ENCODE measurements around the gene NF1. TPM values are rescaled to one million over a fixed set of nuclear protein-coding genes. Genes with fewer than 3 reads are reported as not detected.

The NF1 gene
- total RNA-seq, 2 donors from 2014 or later: 38.5 to 49.1 TPM

- peak; percentile 28 for DNase-seq
- TF ChIP-seq, protein P1, sequence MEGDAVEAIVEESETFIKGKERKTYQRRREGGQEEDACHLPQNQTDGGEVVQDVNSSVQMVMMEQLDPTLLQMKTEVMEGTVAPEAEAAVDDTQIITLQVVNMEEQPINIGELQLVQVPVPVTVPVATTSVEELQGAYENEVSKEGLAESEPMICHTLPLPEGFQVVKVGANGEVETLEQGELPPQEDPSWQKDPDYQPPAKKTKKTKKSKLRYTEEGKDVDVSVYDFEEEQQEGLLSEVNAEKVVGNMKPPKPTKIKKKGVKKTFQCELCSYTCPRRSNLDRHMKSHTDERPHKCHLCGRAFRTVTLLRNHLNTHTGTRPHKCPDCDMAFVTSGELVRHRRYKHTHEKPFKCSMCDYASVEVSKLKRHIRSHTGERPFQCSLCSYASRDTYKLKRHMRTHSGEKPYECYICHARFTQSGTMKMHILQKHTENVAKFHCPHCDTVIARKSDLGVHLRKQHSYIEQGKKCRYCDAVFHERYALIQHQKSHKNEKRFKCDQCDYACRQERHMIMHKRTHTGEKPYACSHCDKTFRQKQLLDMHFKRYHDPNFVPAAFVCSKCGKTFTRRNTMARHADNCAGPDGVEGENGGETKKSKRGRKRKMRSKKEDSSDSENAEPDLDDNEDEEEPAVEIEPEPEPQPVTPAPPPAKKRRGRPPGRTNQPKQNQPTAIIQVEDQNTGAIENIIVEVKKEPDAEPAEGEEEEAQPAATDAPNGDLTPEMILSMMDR (IDR thresholded peaks at IDR 0.05): no peak
- intact Hi-C loops (cut with DNase I): no loop called here
Observed at GRCh38 chr17:31318298-31318801, 223.6 kb downstream of the NF1 start.

DNA sequence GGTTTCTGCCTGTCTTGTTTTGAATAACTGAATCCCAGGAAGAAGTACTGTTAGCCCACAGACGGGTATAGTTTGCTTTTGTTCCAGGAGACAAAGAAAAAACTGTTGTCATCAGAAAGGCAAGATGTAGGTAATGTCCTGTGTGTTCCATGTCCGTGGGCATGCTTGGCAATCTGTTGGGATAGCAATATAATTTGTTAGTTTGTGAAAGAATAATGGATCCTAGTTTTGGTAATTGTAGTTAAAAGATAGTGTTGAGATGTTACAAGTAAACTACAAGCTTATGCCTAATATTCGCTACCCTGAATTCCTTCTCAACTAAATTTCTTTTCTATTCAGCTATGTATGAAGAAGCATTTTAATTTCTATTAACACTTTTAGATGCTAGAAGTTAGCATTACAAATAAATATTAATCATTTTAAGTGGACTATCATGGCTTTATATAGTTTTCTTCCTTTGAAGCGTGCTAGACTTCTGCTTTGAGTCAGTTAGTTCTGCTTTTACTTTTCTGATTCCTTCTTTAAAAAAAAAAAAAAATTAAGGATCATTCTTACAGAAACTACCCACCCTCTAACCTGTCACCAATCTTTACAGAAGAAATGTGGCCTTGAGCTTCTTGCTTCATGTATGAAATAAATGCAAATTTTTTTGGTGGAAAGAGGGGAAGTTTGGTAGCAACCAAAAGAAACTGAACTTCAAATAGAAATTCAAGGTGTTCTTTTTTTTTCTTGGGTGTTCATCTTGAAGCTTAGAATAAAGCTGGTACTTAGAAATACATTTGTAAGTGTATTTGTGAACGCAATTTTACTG lies 224.3 kb downstream of the NF1 start:
- peak overlapping the region in 1 of 2 donors; percentile 14 for H3K9ac ChIP-seq (ENCODE audit: low read depth in 2 of 2, low read length in 2 of 2)
- no peaks in the 10 kb centered on the region for H3K9me3 ChIP-seq
- H3K4me1 ChIP-seq: no peaks in the 10 kb centered on the region
- intact Hi-C loops (cut with DNase I): no loop called here
- H3K27me3 ChIP-seq: no peaks in the 10 kb centered on the region
- H3K4me3 ChIP-seq: no peak overlapping the region
- H3K27ac ChIP-seq: peak overlapping the region; percentile 54
- TF ChIP-seq, protein P1 (IDR thresholded peaks at IDR 0.05): no peak
- no peaks in the 10 kb centered on the region for H3K36me3 ChIP-seq
- no peak for DNase-seq

More at GRCh38 chr17:31318298-31318801, 223.6 kb downstream of the NF1 start:
- H3K9me3 ChIP-seq: no peaks in the 10 kb centered on the region
- H3K36me3 ChIP-seq: no peaks in the 10 kb centered on the region
- H3K27me3 ChIP-seq: no peaks in the 10 kb centered on the region
- peak overlapping the region in 1 of 2 donors; percentile 21 for H3K9ac ChIP-seq (ENCODE audit: low read depth in 2 of 2, low read length in 2 of 2)
- H3K4me1 ChIP-seq: no peaks in the 10 kb centered on the region
- H3K4me3 ChIP-seq: no peak overlapping the region
- peak overlapping the region; percentile 54 for H3K27ac ChIP-seq

DNA sequence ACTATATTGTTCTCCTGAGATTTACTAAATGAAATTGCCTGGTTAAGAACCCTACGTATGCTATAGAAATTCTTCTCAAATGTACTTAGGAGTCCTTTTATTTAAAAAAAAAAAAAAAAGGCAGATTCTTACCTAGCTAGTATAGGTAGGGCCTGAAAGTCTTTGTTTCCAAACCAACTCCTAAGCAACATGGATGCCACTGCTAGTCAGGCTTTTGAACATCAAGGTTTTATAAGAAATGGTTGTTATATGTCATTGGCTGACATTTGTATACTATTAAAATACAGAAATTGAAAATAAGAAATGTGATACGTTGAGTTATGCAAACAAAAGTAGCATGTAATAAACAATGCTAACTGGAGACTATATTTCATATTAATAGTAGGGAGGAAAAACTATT lies 225.5 kb downstream of the NF1 start:
- H3K9me3 ChIP-seq: no peaks in the 10 kb centered on the region
- peak overlapping the region; percentile 48 for H3K27ac ChIP-seq
- TF ChIP-seq, protein P1 (IDR thresholded peaks at IDR 0.05): no peak
- H3K4me3 ChIP-seq: peak overlapping the region; percentile 3
- H3K9ac ChIP-seq (ENCODE audit: low read depth in 2 of 2, low read length in 2 of 2): no peak overlapping the region
- no peaks in the 10 kb centered on the region for H3K27me3 ChIP-seq
- intact Hi-C loops (cut with DNase I): no loop called here
- no peak for DNase-seq
- no peaks in the 10 kb centered on the region for H3K4me1 ChIP-seq
- H3K36me3 ChIP-seq: no peaks in the 10 kb centered on the region

- intact Hi-C loops (cut with DNase I): no loop called here
- H3K36me3 ChIP-seq: no peaks in the 10 kb centered on the region
- peak overlapping the region; percentile 3 for H3K4me3 ChIP-seq
- no peaks in the 10 kb centered on the region for H3K9me3 ChIP-seq
- no peak overlapping the region for H3K9ac ChIP-seq (ENCODE audit: low read depth in 2 of 2, low read length in 2 of 2)
- H3K27ac ChIP-seq: peak overlapping the region; percentile 48
- no peaks in the 10 kb centered on the region for H3K4me1 ChIP-seq
- H3K27me3 ChIP-seq: no peaks in the 10 kb centered on the region
- TF ChIP-seq, protein P1 (IDR thresholded peaks at IDR 0.05): no peak
- DNase-seq: no peak
Observed at GRCh38 chr17:31320791-31321190, 226.0 kb downstream of the NF1 start.

DNA sequence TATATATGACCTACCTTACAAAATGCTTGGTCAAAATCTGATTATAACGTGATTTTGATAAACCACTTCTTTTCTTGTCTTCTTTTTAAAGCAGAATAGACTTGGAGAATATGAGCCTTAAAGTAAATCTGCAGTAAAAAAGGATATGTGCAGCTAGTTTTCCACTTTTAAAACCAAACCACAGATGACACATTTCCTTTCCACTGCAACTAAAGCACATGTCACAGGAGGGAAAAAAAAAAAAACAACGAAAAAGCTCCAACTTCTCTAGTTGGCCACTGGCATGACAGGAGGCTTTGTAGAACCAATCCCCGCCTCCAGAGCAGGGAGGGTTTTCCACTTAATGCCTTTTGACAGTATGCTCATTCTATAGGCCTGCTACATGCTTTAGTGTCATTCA lies 226.7 kb downstream of the NF1 start, which contains the start of gene EVI2A:
Gene EVI2A, minus strand, starts transcription at position 142 of the 400 bp plus-strand sequence. CDS start 2,609 bp downstream, outside the sequence.
- no peaks in the 10 kb centered on the region for H3K36me3 ChIP-seq
- H3K9me3 ChIP-seq: no peaks in the 10 kb centered on the region
- peak within 1 kb of the TSS; percentile 48 for H3K27ac ChIP-seq
- no peak within 1 kb of the TSS for H3K9ac ChIP-seq (ENCODE audit: low read depth in 2 of 2, low read length in 2 of 2)
- no peaks in the 10 kb centered on the region for H3K27me3 ChIP-seq
- TF ChIP-seq, protein P1 (IDR thresholded peaks at IDR 0.05): no peak
- DNase-seq: peak; percentile 36
- peak within 1 kb of the TSS; percentile 3 for H3K4me3 ChIP-seq
- intact Hi-C loops (cut with DNase I): no loop called here
- H3K4me1 ChIP-seq: no peaks in the 10 kb centered on the region

Measured in colonic mucosa (tissue), 4 donors.